Panc1 (cell line): ENCODE results near the gene PIK3AP1. TPM values are rescaled to one million over a fixed set of nuclear protein-coding genes. Genes with fewer than 3 reads are reported as not detected.

ENCODE experiments used
- ATAC-seq: fragments of 200-7000 bp; cut with Tn5 transposase; 2 replicates; pipeline ENCODE4 v1.9.1; 2020; ENCODE audit warnings: mild to moderate bottlenecking, moderate library complexity
- BruUV-seq: library from RNA; stranded (reverse); fragments of 400-500 nt; replicated peaks from 2 replicates; lab custom pipeline; 2021; lab: Mats Ljungman, UMichigan
- CTCF ChIA-PET: fragments of 300-600 bp; sonication (Branson Sonifier 250); formaldehyde crosslinking; loops from one replicate; lab custom pipeline; 2022; ENCODE audit warnings: antibody characterized with exemption; lab: Charles Lee
- POLR2A ChIA-PET: fragments of 300-600 bp; sonication (Branson Sonifier 250); formaldehyde crosslinking; loops from one replicate; lab custom pipeline; 2022; ENCODE audit warnings: antibody characterized with exemption; lab: Charles Lee
- DNase-seq: peaks from one replicate; pipeline ENCODE4 v3.0.0-alpha.2; 2010; ENCODE audit warnings: low read depth, low spot score
- H3K27ac ChIP-seq: 2 replicates; pipeline ENCODE4 v1.5.1; 2011; ENCODE audit warnings: mild to moderate bottlenecking, low read length, inconsistent platforms
- H3K27me3 ChIP-seq: fragments of 200-500 bp; sonication (Bioruptor generic); 2 replicates; pipeline ENCODE4 v1.6.0; 2014; ENCODE audit warnings: low read length, inconsistent platforms; ENCODE audit not compliant: control insufficient read depth, insufficient read depth
- H3K36me3 ChIP-seq: fragments of 200-500 bp; sonication (Bioruptor generic); 2 replicates; pipeline ENCODE4 v1.5.1; 2014; ENCODE audit warnings: inconsistent platforms, mild to moderate bottlenecking, low read length, moderate library complexity; ENCODE audit not compliant: control insufficient read depth, insufficient read depth
- H3K4me1 ChIP-seq: 2 replicates; pipeline ENCODE4 v1.5.1; 2011; ENCODE audit warnings: inconsistent platforms, mild to moderate bottlenecking, low read length, moderate library complexity; ENCODE audit not compliant: control insufficient read depth, insufficient read depth
- H3K4me3 ChIP-seq, 2 experiments: 2 replicates each; pipeline ENCODE4 v1.5.1; 2011 to 2012; ENCODE audit warnings: low read depth in 2 of 2, low read length in 2 of 2, mild to moderate bottlenecking in 2 of 2, inconsistent platforms in 1 of 2, moderate library complexity in 1 of 2
- H3K9me3 ChIP-seq: fragments of 200-500 bp; sonication (Bioruptor generic); 2 replicates; pipeline ENCODE4 v1.5.1; 2014; ENCODE audit warnings: low read depth, mild to moderate bottlenecking, inconsistent platforms, low read length, moderate library complexity; ENCODE audit not compliant: control insufficient read depth, insufficient read depth
- CTCF ChIP-seq: fragments of 450-650 bp; IDR thresholded peaks from 2 replicates; pipeline ENCODE4 v1.5.1; 2017; ENCODE audit warnings: mild to moderate bottlenecking
- POLR2AphosphoS5 ChIP-seq: IDR thresholded peaks from 2 replicates; pipeline ENCODE4 v1.6.1; 2012; ENCODE audit warnings: mild to moderate bottlenecking, low read depth, low read length, moderate library complexity
- REST ChIP-seq, 2 experiments: IDR thresholded peaks; 2 replicates each; pipeline ENCODE4 v1.6.1; 2011 to 2012; ENCODE audit warnings: low read depth in 2 of 2, control low read depth in 1 of 2, low read length in 1 of 2, mild to moderate bottlenecking in 1 of 2, moderate library complexity in 1 of 2; ENCODE audit not compliant: insufficient read depth in 1 of 2
- SIN3A ChIP-seq: IDR thresholded peaks from 2 replicates; pipeline ENCODE4 v1.6.1; 2012; ENCODE audit warnings: low read depth, mild to moderate bottlenecking, low read length, moderate library complexity, borderline replicate concordance; ENCODE audit not compliant: insufficient read depth
- TCF7L2 ChIP-seq: IDR thresholded peaks from 2 replicates; pipeline ENCODE4 v1.6.1; 2011; ENCODE audit warnings: mild to moderate bottlenecking, low read depth, low read length, inconsistent platforms
- in situ Hi-C: cut with HindIII; loops from 2 replicates; pipeline ENCODE4 v1.10.0; 2016; ENCODE audit warnings: low sequenced_read_pairs, low pct_unique_long_range_greater_than_20kb
- intact Hi-C: fragments of 100-400 bp; cut with micrococcal nuclease; formaldehyde crosslinking; loops from one replicate; pipeline ENCODE4 v1.10.0; 2022; ENCODE audit not compliant: unreplicated experiment
- total RNA-seq: library from RNA; stranded (reverse); gene quantifications from one replicate; pipeline ENCODE4 v1.2.1, GENCODE V29; 2021; ENCODE audit not compliant: unreplicated experiment

The PIK3AP1 gene
- total RNA-seq, 1 experiment from 2014 or later, result 2.6 TPM

DNA sequence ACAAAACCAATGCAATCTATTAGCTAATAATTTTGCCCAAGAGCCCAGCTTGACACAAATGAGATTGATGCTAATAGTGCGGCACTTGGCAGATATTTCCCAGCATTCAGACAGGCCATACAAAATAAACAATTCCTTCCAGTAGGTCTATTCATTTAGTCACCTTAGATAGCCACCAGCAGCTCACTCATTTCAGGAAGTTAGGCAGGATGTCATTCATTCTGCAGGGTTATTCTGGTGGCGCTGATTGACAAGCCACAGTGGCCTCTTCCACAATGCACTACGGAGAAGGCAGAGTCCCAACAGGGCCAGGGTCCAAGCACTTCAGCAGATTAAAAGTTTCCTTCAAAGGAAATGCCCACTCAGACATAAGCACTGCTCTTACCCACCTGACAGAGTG lies 55.8 kb downstream of the PIK3AP1 start:
- 0 out of 2 replicates have a peak, but pooled peaks have one; percentile 26 for ATAC-seq
- POLR2A ChIA-PET, result no interaction called here
- CTCF ChIA-PET, result interaction anchor here (0.6 kb wide), 1 partner anchor 8 kb away, joined by 3 read pairs; no protein-coding TSS in a partner anchor
- H3K9me3 ChIP-seq, result no peaks in the 10 kb centered on the region
- intact Hi-C loops (no loop called here), in situ Hi-C loops (no loop called here)
- no peaks in the 10 kb centered on the region for H3K36me3 ChIP-seq
- no peak overlapping the region for H3K27ac ChIP-seq
- BruUV-seq, result no TSS peak
- DNase-seq, result no peak
- no peaks in the 10 kb centered on the region; the same call in 1 of the 2 replicates for H3K4me1 ChIP-seq
- TF ChIP-seq REST (IDR thresholded peaks at IDR 0.05; ENCODE audit: insufficient read depth in 1 of 2, low read depth in 2 of 2, low read length in 1 of 2) (no peak), TCF7L2 (no peak), SIN3A (no peak), CTCF (no peak), POLR2AphosphoS5 (no peak)
- H3K4me3 ChIP-seq, result no peak overlapping the region
- no peaks in the 10 kb centered on the region for H3K27me3 ChIP-seq

- no peaks in the 10 kb centered on the region for H3K9me3 ChIP-seq
- no peaks in the 10 kb centered on the region for H3K36me3 ChIP-seq
- H3K4me1 ChIP-seq, result no peaks in the 10 kb centered on the region; the same call in 1 of the 2 replicates
- H3K27ac ChIP-seq, result no peak overlapping the region
- ChIA-PET CTCF (no interaction called here), POLR2A (no interaction called here)
- H3K27me3 ChIP-seq, result no peaks in the 10 kb centered on the region
- no TSS peak for BruUV-seq
- in situ Hi-C loops (no loop called here), intact Hi-C loops (no loop called here)
- H3K4me3 ChIP-seq, result no peak overlapping the region
- ATAC-seq, result no peak
- TF ChIP-seq CTCF (no peak), TCF7L2 (no peak), REST (IDR thresholded peaks at IDR 0.05; ENCODE audit: insufficient read depth in 1 of 2, low read depth in 2 of 2, low read length in 1 of 2) (no peak), SIN3A (no peak), POLR2AphosphoS5 (no peak)
- DNase-seq, result no peak
These were observed 56.5 kb downstream of the PIK3AP1 start for GRCh38 chr10:96663797-96664196.
